Measurements from ENCODE around the gene ADIPOR1. TPM values are rescaled to one million over a fixed set of nuclear protein-coding genes. Genes with fewer than 3 reads are reported as not detected.
"Not testable (repeated sequence)": the region's sequence is repeated elsewhere in the genome, so short reads cannot be mapped to it uniquely, and the experiment has no call there.

The ADIPOR1 gene
- total RNA-seq, 1 experiment from 2014 or later, result 71.4 TPM

GRCh38 chr1:202905331-202905730 is 52.8 kb downstream of the ADIPOR1 start:
- ChIA-PET POLR2A (no interaction called here), CTCF (interaction anchor here (0.6 kb wide), 1 partner anchor 25 kb away, joined by 4 read pairs; no protein-coding TSS in a partner anchor)
- H3K4me1 ChIP-seq, result no peaks in the 10 kb centered on the region
- intact Hi-C loops (cut with micrococcal nuclease; ENCODE audit: unreplicated experiment), result no loop called here
- no peak for DNase-seq
- peaks cover 28% of the 10 kb centered on the region for H3K36me3 Mint-ChIP-seq (ENCODE audit: insufficient read depth, unreplicated experiment)
- no peak overlapping the region for H3K4me3 ChIP-seq (ENCODE audit: low read depth, low read length)
- no peaks in the 10 kb centered on the region for H3K27me3 ChIP-seq (replicated peaks; ENCODE audit: control insufficient read depth, insufficient read depth, low read length)
- no peak for TF ChIP-seq CTCF (IDR thresholded peaks at IDR 0.05; ENCODE audit: insufficient read depth in 1 of 2, low read depth in 1 of 2, low read length in 1 of 2, severe bottlenecking in 1 of 2, unreplicated experiment in 1 of 2)
- no peak overlapping the region for H3K27ac Mint-ChIP-seq (ENCODE audit: unreplicated experiment)
- peaks cover 8% of the 10 kb centered on the region for H3K9me3 Mint-ChIP-seq (ENCODE audit: unreplicated experiment)
- H3K4me3 Mint-ChIP-seq (ENCODE audit: unreplicated experiment), result no peak overlapping the region
- H3K4me1 Mint-ChIP-seq (ENCODE audit: low read depth, unreplicated experiment), result no peaks in the 10 kb centered on the region
- no TSS peak for BruUV-seq (replicated peaks)
- H3K27me3 Mint-ChIP-seq (ENCODE audit: insufficient read depth, unreplicated experiment), result no peaks in the 10 kb centered on the region
- H3K36me3 ChIP-seq (ENCODE audit: control insufficient read depth, insufficient read depth, low read length), result no peaks in the 10 kb centered on the region
- no peaks in the 10 kb centered on the region for H3K9me3 ChIP-seq

GRCh38 chr1:202903808-202904207 is 54.3 kb downstream of the ADIPOR1 start:
- DNase-seq; H3K9me3 Mint-ChIP-seq (ENCODE audit: unreplicated experiment); H3K27ac Mint-ChIP-seq (ENCODE audit: unreplicated experiment); H3K4me1 ChIP-seq; H3K27me3 Mint-ChIP-seq (ENCODE audit: insufficient read depth, unreplicated experiment); H3K36me3 ChIP-seq (ENCODE audit: control insufficient read depth, insufficient read depth, low read length); BruUV-seq (replicated peaks); intact Hi-C loops (cut with micrococcal nuclease; ENCODE audit: unreplicated experiment); H3K4me1 Mint-ChIP-seq (ENCODE audit: low read depth, unreplicated experiment); H3K4me3 Mint-ChIP-seq (ENCODE audit: unreplicated experiment); CTCF ChIA-PET; H3K27me3 ChIP-seq (replicated peaks; ENCODE audit: control insufficient read depth, insufficient read depth, low read length); H3K9me3 ChIP-seq; POLR2A ChIA-PET; H3K4me3 ChIP-seq (ENCODE audit: low read depth, low read length): not testable (repeated sequence)
- peaks cover 17% of the 10 kb centered on the region for H3K36me3 Mint-ChIP-seq (ENCODE audit: insufficient read depth, unreplicated experiment)

- ChIA-PET POLR2A (no interaction called here), CTCF (no interaction called here)
- H3K27me3 Mint-ChIP-seq (ENCODE audit: insufficient read depth, unreplicated experiment), result no peaks in the 10 kb centered on the region
- H3K9me3 ChIP-seq, result no peaks in the 10 kb centered on the region
- no peaks in the 10 kb centered on the region for H3K4me1 ChIP-seq
- no peaks in the 10 kb centered on the region for H3K4me1 Mint-ChIP-seq (ENCODE audit: low read depth, unreplicated experiment)
- H3K36me3 ChIP-seq (ENCODE audit: control insufficient read depth, insufficient read depth, low read length), result peaks cover 2% of the 10 kb centered on the region
- no peaks in the 10 kb centered on the region for H3K27me3 ChIP-seq (replicated peaks; ENCODE audit: control insufficient read depth, insufficient read depth, low read length)
- TF ChIP-seq CTCF (IDR thresholded peaks at IDR 0.05; ENCODE audit: insufficient read depth in 1 of 2, low read depth in 1 of 2, low read length in 1 of 2, severe bottlenecking in 1 of 2, unreplicated experiment in 1 of 2), result no peak
- H3K27ac Mint-ChIP-seq (ENCODE audit: unreplicated experiment), result no peak overlapping the region
- no peak overlapping the region for H3K4me3 Mint-ChIP-seq (ENCODE audit: unreplicated experiment)
- intact Hi-C loops (cut with micrococcal nuclease; ENCODE audit: unreplicated experiment), result no loop called here
- no peak overlapping the region for H3K4me3 ChIP-seq (ENCODE audit: low read depth, low read length)
- no peak for DNase-seq
- BruUV-seq (replicated peaks), result no TSS peak
- no peaks in the 10 kb centered on the region for H3K9me3 Mint-ChIP-seq (ENCODE audit: unreplicated experiment)
- H3K36me3 Mint-ChIP-seq (ENCODE audit: insufficient read depth, unreplicated experiment), result peaks cover 12% of the 10 kb centered on the region
Measured at GRCh38 chr1:202901555-202901954, 56.6 kb downstream of the ADIPOR1 start.

GRCh38 chr1:202892501-202892900 is 65.6 kb downstream of the ADIPOR1 start:
- Mint-ChIP-seq H3K4me1 (ENCODE audit: low read depth, unreplicated experiment) (peaks cover 15% of the 10 kb centered on the region), H3K27me3 (ENCODE audit: insufficient read depth, unreplicated experiment) (no peaks in the 10 kb centered on the region), H3K4me3 (ENCODE audit: unreplicated experiment) (no peak overlapping the region), H3K36me3 (ENCODE audit: insufficient read depth, unreplicated experiment) (peaks cover 12% of the 10 kb centered on the region), H3K9me3 (ENCODE audit: unreplicated experiment) (no peaks in the 10 kb centered on the region), H3K27ac (ENCODE audit: unreplicated experiment) (no peak overlapping the region)
- ChIA-PET POLR2A (no interaction called here), CTCF (no interaction called here)
- no peaks in the 10 kb centered on the region for H3K9me3 ChIP-seq
- BruUV-seq (replicated peaks), result no TSS peak
- 0 out of 2 replicates have a peak, but pooled peaks cover 4% of the 10 kb centered on the region for H3K4me1 ChIP-seq
- DNase-seq, result no peak
- no peak overlapping the region for H3K4me3 ChIP-seq (ENCODE audit: low read depth, low read length)
- no peak for TF ChIP-seq CTCF (IDR thresholded peaks at IDR 0.05; ENCODE audit: insufficient read depth in 1 of 2, low read depth in 1 of 2, low read length in 1 of 2, severe bottlenecking in 1 of 2, unreplicated experiment in 1 of 2)
- intact Hi-C loops (cut with micrococcal nuclease; ENCODE audit: unreplicated experiment), result no loop called here
- no peaks in the 10 kb centered on the region for H3K36me3 ChIP-seq (ENCODE audit: control insufficient read depth, insufficient read depth, low read length)
- no peaks in the 10 kb centered on the region for H3K27me3 ChIP-seq (replicated peaks; ENCODE audit: control insufficient read depth, insufficient read depth, low read length)

Measured in Caco-2 (cell line).